GM20000 (cell line): Measurements from ENCODE around the gene CDK9.
"Not testable (repeated sequence)": the region's sequence is repeated elsewhere in the genome, so short reads cannot be mapped to it uniquely, and the experiment has no call there.

Experiments
- DNase-seq: peaks from one replicate; pipeline ENCODE4 v3.0.0; 2012; ENCODE audit warnings: low spot score
- CTCF ChIP-seq: IDR thresholded peaks from 2 replicates; pipeline ENCODE4 v1.5.1; 2012; ENCODE audit warnings: mild to moderate bottlenecking, control low read depth; ENCODE audit errors: extremely low read depth, missing control alignments

The CDK9 gene

DNA sequence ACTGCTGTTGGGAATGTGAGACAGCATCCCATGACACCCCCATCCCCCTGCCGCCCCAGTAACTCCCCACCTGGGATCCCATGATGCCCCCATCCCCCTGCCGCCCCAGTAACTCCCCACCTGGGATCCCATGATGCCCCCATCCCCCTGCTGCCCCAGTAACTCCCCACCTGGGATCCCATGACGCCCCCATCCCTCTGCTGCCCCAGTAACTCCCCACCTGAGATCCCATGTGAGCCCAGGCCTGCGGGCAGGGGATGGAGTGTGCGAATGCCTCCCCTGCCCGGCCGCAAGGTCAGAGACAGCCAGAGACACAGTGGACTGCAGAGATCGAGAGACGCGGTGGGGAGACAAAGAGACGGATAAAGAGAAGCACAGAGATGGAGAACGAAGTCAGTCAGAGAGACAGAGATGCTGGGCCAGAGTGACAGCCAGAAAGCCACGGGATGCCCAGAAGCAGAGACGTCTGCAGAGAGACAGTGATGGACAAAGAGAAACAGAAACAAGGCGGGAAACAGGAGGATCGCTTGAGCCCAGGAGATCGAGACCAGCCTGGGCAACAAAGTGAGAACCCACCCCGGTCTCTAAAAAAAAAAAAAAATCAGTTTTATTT lies 8.4 kb upstream of the CDK9 start:
- DNase-seq, result no peak
- TF ChIP-seq CTCF, result no peak

DNA sequence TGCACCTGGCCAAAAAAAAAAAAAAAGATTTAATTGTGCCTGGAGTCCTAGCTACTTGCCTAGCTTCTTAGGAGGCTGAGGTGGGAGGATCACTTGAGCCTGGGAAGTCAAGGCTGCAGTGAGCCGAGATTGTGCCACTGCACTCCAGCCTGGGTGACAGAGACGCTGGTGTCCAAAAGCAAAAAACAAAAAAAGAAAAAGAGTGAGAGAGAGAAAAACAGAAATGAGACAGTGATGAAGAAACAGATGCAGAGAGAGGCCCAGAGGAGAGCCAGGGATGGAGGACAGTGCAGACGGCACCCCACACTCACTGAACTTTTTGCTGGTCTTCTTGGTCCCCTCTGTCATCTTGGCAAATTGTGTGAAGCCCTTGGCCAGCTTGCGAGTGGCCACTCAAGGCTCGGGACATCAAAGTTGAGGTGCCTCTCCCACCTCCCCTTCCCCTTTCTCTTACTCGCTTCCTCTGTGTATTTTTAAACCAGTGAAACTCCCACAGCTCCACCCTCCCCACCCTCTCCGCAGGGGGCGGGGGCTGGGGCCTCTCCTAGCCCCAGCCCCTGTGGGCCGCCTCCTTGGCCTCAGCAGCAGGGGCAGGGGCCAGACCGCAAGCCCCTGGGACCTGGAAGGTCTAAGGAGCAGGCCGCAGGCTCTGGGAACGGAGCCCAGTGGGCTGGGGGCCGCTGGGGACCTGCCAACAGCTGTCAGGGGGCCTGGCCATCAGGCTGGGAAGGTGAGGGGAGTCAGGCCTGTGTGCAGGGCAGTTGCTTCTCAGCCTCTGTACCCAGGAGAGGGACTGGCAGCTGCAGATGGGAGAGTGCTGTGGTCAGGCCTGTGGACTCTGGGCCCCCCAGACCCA lies 7.3 kb upstream of the CDK9 start, which contains the start of gene SH2D3C:
Gene SH2D3C, minus strand, starts transcription at position 387 of the 856 bp plus-strand sequence. Its CDS starts 39 bp downstream, at position 348.
- DNase-seq, result no peak
- no peak for TF ChIP-seq CTCF

GRCh38 chr9:127779136-127779981 lies 6.5 kb upstream of the CDK9 start:
- peak; percentile 63 for DNase-seq
- no peak for TF ChIP-seq CTCF

DNA sequence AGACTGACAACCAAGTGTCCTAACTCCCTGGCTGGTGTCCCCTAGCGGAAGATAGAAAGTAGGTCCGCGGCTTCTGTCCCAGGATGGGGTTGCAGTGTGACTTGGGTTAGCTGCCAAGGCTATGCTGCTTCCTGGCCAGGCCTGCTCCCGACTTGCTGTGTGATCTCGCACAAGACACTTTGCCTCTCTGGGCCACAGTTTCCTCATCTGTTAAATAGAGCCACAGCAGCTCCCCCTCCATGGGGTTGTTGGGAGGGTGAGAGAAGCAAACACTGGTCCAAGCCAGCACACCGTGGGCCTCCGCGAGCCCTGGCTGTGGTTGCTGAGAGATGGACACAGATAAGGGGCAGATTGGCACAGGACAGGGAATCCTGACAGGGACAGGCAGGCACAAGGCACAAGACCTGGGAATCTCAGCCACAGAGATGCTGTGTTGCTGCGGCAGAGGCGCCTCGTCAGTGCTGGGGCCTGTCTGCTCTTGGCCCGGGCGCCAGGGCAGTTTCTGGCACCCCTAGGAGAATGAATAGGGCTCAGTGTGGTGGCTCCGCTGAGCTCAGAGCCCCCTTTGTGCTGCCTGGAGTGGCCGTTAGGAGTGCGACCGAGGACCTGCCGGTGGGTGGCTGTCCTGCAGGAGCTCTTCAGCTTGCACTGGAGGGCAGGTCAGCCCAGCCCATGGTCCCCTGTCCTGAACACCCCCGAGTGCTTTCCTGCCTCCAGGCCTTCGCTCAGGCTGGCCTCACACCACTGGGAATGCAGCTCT lies 5.5 kb upstream of the CDK9 start:
- DNase-seq, result no peak
- TF ChIP-seq CTCF, result no peak

GRCh38 chr9:127780909-127781308 lies 4.9 kb upstream of the CDK9 start:
- DNase-seq, result not testable (repeated sequence)

GRCh38 chr9:127781806-127782205 lies 4.0 kb upstream of the CDK9 start:
- DNase-seq, result no peak
- no peak for TF ChIP-seq CTCF
